MM.1S (cell line): ENCODE data around the gene CHML.

Experiments
- CTCF ChIP-seq: fragments of 300-600 bp; sonication (generic); IDR thresholded peaks from 2 replicates; pipeline ENCODE4 v1.5.1; 2016; ENCODE audit warnings: antibody characterized with exemption, low read length, mixed read lengths
- EZH2phosphoT487 ChIP-seq: fragments of 300-600 bp; sonication (generic); IDR thresholded peaks from 2 replicates; pipeline ENCODE4 v1.6.1; 2018; ENCODE audit warnings: antibody characterized with exemption, low read length

GRCh38 chr1:241611063-241611462 is 29.1 kb downstream of the CHML start:
- TF ChIP-seq CTCF (peak; percentile 73), EZH2phosphoT487 (no peak)
